Measurements from ENCODE around the gene TM9SF2.

The TM9SF2 gene

DNA sequence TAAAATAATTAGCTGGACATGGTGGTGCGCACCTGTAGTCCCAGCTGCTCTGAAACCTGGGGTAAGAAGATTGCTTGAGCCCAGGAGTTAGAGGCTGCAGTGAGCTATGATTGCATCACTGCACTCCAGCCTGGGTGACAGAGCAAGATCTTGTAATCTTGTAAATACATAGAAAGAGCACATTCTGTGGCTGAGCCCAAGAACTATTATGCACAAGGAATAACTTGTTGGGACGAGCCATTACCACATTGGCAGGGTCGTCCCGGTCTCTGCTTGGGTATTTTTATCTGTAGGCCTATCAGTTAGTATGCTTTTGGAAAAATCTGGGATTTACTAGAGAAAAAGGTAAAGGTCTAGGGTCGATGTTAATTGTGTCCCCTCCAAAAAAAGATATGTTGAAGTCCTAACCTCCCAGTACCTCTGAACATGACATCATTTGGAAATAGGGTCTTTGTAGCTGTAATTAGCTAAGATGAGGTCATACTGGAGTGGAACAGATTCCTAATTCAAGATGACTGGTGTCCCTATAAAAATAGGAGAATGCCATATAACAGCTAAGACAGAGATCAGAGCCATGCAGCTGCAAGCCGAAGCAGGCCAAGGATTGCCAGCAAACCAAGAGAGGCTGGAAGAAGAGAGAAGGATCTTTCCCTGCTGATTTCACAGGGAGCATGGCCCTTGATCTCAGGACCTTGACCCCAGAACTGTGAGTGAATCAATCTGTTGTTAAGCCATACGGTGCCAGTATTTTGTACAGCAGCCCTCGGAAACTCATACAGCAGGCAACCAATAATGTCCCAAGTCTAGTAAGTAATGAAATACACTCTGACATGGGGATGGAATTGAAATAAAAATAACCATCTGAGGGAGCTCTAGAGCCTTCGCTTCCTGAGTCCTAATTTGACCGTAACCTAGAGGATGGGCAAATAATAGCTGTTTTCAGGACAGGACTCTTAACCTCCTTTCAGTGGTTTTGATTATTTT is 77.0 kb downstream of the TM9SF2 start:
- no peak for DNase-seq (ENCODE audit: low read depth in 2 of 2)

DNA sequence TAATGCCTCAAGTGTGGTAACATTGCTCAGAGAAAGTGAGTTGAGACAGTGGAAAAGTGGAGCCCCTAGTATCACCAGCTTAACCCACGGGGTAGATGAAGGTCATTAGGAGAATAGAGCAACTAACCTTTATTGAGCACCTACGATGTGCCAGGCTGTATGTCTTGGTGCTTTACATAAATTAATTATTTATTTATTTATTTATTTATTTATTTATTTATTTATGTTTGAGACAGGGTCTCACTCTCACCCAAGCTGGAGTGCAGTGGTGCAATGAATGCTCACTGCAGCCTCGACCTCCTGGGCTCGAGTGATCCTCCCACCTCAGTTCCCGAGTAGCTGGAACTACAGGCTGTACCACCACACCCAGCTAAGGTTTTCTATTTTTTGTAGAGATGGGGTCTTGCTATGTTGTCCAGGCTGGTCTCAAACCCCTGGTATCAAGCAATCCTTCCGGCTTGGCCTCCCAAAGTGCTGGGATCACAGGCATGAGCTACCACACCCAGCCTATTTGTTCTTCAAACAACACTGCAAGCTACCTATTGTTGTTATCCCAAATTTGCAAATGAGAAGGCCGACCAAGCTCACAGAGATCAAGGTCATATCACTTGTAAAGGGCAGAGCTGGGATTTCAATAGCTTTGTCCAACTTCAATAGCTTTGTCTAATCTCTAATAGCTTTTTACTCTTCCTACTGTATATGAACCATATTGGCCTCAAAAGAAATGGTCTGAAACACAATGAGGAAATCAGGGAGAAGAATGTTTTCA is 79.4 kb downstream of the TM9SF2 start:
- no peak for DNase-seq (ENCODE audit: low read depth in 2 of 2)

DNA sequence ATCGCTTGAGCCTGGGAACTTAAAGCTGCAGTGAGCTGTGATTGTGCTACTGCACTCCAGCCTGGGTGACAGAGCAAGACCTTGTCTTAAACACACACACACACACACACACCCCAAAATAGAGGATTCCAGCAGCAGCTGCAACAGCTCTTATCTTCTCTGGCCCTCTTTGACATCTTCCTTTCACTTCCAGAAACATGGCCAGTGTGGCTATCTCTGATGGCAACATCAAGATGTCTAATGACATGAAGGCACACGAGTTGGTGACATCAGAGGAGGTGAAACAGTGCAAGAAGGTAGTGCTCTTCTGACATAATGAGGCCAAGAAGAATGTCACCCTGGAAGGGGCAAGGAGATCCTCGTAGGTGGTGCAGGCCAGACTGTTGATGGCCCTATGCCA is 81.2 kb downstream of the TM9SF2 start:
- no peak for DNase-seq (ENCODE audit: low read depth in 2 of 2)

DNA sequence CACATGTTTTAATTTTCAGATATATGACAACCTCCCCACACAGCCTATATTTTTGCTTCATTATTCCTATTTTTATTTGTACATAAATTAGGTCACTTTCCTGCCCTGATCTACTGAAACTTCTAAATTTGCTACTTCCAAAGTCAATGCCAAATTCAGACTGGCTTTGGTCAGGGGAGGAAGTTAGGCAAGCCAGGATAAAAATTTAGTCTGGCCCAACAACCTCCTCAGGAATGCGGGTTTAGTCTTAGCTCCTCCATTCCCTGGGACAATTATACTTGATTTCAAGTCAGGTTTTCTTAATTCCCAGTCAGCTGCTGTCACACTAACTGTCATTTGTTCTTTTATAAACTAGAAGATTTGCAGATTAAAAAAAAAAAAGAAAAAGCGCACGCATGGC is 84.3 kb downstream of the TM9SF2 start:
- no peak for DNase-seq (ENCODE audit: low read depth in 2 of 2)

DNA sequence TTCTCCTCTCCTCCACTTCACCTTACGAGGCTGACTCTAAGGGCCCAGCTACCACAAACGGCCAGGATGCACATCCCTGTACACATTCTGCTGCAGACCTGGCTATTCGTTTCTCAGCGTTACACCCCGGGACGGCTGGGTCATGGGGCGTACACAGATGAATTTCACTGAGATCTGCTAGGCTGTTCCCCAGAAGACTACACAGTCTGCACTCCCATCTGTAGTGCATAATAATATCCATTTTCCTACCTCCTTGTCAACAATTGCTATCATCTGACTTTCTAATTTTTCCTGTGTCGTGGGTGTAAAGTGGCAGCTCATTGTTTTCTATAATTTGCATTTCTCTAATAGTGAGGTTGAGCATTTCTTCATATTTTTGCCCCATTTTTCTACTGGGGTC is 85.7 kb downstream of the TM9SF2 start:
- DNase-seq (ENCODE audit: low read depth in 2 of 2): no peak

DNA sequence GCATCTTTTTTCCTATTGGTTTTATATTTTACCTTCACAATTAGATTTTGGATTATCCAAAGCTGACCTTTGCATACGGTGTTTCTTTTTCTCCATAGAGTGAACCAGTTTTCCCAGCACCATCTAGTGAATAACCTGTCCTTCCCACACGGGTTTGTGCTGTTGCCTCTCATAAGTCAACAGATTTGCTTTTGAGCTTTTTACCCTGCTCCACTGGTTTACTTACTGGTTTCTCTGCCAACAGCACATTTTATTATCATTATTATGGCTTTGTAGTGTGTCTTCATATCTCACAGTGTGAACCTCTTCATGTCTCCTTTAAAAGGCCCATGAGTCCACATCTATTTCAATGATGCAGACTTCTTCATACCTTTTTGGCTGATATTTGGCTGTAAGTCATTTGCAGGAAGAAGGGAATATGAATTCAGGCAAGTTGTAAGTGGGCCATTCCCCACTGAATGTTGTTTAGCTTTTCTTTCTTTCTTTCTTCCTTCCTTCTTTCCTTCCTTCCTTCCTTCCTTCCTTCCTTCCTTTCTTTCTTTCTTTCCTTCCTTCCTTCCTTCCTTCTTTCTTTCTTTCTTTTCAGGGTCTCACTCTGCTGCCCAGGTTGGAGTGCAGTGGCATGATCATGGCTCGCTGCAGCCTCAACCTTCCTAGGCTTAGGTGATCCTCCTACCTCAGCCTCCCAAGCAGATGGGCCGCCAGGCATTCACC is 86.8 kb downstream of the TM9SF2 start:
- DNase-seq (ENCODE audit: low read depth in 2 of 2): no peak

DNA sequence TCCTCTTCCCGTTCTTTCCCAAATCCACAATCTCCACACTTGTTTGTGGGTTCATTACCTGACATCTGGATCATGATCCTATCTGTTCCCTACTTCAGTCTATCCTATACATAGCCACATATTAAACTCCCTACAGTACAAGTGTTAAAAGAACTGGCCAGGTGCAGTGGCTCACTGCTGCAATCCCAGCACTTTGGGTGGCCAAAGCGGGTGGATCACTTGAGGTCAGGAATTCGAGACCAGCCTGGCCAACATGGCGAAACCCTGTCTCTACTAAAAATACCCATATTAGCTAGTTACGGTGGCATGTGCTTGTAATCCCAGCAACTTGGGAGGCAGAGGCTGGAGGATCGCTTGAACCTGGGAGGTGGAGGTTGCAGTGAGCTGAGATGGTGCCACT is 88.3 kb downstream of the TM9SF2 start:
- no peak for DNase-seq (ENCODE audit: low read depth in 2 of 2)

DNA sequence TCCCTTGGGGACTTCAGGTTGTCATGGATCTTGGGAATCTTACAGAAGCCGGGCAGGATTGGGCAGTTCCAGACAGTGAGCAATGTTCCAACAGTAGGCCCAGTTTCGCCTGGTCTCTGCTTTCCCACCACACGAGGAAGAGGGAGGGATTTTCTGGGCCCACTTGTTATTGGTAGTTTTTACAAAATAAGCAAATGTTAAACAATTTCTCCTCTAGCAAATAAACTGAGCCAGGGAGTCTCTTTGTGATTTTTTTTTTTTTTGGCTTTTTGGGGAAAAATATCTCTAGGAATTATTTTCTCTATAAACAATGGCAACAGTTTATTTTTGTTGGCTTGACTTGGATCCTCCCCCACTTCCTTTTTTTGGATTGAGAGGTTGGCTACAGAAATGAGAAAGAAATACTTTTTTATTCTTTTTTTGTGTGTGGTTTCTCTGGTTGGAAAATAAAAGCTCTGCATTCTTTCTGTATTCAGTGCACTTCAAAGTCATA is 89.3 kb downstream of the TM9SF2 start:
- DNase-seq (ENCODE audit: low read depth in 2 of 2): no peak

DNA sequence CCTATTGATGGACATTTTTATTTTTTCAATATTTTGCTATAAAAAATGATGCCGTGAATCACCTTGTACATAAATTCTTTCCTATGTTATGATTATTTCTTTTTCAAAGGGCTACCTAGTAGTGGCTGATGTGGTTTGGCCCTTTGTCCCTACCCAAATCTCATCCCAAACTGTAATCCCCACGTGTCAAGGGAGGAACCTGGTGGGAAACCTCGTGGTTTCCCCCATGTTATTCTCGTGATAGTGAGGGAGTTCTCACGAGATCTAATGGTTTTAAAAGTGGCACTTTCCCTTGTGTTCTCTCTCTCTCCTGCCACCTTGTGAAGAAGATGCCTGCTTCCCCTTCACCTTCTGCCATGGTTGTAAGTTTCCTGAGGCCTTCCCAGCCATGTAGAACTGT is 94.9 kb downstream of the TM9SF2 start:
- DNase-seq (ENCODE audit: low read depth in 2 of 2): no peak

DNA sequence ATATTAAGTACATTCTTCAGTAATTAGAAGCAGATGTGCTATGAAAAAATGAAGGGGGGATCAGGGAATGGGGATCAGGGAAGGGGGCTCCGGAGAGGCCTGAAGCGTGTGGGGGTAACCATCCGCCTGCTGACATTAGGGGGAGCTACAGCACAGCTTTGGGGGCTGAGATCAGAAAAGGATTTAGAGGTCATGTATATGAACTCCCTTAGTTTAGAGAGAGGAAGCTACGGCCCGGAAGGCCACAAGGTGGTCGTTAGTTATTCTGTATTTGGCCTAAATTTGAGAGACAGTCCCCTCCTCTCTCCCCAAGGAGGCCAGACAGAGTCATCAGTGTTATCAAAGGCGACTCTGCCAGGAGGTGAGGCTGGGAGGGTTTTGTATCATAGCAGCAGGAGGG is 99.0 kb downstream of the TM9SF2 start:
- DNase-seq (ENCODE audit: low read depth in 2 of 2): no peak

DNA sequence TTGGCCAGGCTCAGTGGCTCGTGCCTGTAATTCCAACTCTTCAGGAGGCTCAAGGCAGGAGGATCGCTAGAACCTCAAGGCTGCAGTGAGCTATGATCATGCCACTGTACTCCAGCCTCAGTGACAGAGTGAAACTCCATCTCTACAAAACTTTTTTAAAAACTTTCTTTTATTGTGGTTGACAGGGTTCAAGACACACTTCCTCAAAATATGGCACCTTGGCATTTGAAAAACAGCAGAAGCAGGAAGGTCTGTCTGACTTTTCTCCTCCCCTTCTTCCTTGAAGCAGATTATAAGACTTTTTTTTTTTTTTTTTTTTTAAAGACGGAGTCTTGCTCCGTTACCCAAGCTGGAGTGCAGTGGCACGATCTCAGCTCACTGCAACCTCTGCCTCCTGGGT is 100.3 kb downstream of the TM9SF2 start:
- no peak for DNase-seq (ENCODE audit: low read depth in 2 of 2)

DNA sequence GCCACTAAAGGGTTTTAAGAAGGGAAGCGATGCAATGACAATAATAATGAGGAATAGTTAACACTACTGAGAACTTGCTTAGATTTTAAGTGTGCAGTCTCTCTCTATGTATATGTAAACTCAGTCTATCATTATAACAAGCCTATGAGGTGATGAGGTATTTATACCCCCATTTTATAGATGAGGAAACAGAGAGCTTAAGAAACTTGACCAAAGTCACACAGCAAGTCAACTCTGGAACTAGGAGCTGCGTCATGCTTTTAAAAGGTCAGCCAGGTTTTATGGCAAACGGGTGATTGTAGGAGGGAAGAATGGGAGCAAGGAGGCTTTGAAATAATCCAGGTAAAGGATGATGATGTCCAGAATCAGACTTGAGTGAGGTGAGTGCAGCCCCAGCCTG is 103.4 kb downstream of the TM9SF2 start:
- no peak for DNase-seq (ENCODE audit: low read depth in 2 of 2)

DNA sequence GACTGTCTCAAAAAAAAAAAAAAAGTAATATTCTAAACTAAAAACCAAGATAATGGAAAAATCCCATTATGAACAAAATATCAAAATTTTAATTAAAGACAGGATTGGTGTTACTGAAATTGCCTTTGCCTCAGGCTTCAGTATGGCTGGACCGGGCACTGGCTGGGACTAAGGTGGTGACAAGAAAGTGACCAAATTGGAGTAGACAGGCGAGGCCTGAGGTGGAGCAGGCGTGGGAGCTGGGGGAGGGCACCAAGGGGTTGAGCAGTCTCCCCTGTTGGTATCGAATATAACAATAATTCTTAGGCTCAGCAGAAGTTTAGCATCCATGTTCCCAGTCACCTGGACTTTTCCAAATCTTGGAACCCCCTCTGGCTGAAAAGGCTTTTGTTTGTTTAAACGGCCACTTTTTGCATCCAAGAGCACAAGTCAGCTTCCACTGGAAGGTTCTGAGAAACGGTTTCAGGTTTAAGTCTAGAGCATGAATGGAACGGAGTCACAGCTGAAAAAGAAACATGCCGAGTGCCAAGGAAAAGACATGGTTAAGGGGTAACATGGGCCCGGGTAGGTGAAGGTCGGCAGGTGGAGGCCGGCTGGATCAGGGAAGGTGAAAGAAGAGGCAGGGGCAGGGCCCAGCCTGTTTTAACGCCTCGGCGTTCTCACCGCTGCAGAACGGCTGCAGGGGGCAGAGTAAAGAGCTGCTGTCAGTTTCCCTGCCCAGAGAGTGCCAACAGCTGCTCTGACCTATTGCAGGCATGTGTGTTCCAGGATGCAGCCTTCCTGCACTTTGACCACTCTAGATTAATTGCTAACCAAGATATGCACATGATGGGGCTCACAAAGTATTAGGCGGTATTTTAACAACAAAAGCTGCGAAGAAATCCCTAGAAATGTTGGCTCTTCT is 104.4 kb downstream of the TM9SF2 start:
- no peak for DNase-seq (ENCODE audit: low read depth in 2 of 2)

DNA sequence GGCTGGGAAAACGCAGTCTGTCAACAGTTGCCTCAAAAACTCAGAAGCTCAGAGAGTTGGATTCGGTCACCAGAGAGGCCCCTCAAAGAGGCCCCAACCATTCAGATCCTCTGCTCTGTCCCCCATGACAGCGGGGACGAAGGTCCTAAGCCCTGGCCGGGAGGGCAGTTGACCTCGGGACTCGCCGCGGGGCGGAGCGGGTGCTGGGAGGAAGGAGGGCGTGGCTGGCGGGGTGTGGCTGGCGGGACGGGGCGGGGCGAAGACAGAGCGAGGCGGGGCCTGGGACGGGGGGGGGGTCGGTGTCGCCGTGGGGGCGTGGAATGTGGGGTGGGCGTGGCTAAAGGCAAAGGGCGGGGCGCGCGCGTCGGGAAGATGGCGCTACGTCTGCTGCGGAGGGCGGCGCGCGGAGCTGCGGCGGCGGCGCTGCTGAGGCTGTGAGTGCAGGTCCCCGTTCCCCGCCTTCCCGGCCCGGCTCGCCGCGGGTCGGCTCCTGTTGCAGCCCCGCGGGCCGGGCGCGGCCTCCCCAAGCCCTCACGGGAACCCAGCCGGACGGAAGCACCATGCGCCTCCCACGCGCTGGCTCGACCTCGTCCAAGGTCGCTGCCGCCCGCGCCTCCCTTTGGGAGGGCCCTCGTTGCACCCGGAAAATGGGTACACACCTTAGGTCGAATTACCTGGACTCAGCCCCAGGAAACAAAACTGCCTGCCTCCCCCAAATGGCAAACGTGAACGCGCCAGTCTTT is 105.2 kb downstream of the TM9SF2 start, which contains the start of gene CLYBL:
Gene CLYBL (plus strand): TSS at position 367 of the 743 bp plus-strand sequence.
- peak; percentile 50 to 53 for DNase-seq (ENCODE audit: low read depth in 2 of 2)

DNA sequence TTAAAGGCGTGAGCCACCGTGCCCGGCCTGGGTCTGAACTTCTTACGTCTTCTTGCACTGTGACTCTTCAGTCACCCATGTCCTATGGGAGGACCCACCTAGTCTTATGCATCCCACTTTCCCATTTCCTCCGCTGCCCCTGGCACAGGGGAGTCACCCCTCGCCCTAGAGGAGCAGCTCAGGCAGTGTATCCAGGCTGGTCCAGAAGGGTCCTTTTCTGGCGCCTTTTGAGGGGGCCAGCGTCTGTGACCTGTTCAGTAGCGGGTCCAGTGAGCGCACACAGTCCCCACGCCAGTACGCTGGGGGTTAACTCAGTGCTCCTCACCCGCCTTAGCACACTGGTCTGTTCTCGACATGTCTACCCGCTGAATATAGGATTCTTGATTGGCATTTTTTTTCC is 107.1 kb downstream of the TM9SF2 start:
- DNase-seq (ENCODE audit: low read depth in 2 of 2): no peak

DNA sequence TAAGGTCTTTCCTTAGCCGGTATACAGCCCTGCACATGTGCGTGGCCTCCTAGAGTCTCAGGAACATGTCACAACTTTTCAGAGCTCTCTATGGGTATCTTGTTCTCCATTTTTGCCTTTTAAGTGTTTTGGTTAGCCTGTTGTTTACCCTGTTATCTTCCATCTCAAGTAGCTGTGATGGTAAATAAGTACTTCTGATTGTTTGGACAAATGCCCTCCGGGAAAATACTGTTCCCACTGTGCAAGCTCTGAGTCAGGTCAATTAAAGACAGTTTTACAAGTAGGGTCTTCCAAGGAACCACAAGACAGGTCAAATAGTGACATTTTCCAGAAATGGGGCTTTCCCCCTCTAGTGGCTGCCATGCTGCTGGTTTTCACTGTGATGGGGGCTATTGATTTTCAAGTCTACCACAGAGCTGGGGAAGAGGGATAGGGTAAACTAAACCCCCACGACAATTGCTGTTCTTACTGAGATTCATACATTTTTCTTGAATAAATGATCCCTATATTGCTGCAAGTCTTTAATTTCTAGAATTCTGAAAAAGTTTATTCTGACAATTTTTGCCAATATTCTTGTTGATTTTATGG is 109.5 kb downstream of the TM9SF2 start:
- no peak for DNase-seq (ENCODE audit: low read depth in 2 of 2)
